HepG2 (cell line): ENCODE results near the gene TSHZ2. TPM values are rescaled to one million over a fixed set of nuclear protein-coding genes. Genes with fewer than 3 reads are reported as not detected.

Experiments
- ATAC-seq: fragments of 200-7000 bp; cut with Tn5 transposase; 3 replicates; pipeline ENCODE4 v1.9.1; 2020; ENCODE audit warnings: mild to moderate bottlenecking, moderate library complexity
- BruUV-seq: library from RNA; stranded (reverse); fragments of 400-500 nt; replicated peaks from 2 replicates; lab custom pipeline; 2021; lab: Mats Ljungman, UMichigan
- CTCF ChIA-PET: fragments of 300-600 bp; formaldehyde crosslinking; extraction: SDS; loops from one replicate; lab custom pipeline; 2021; ENCODE audit warnings: low total read pairs, inconsistent platforms, low intra/inter-chr PET ratio; lab: Yijun Ruan, JAX
- POLR2A ChIA-PET: fragments of 350-600 bp; sonication (Branson Sonifier 250); formaldehyde crosslinking; loops from one replicate; lab custom pipeline; 2020; ENCODE audit warnings: antibody characterized with exemption, inconsistent platforms; lab: Yijun Ruan, JAX
- DNase-seq: peaks from one replicate; pipeline ENCODE4 v3.0.0-alpha.2; 2015; ENCODE audit warnings: low spot score
- FAIRE-seq: peaks from 3 replicates; lab custom pipeline; 2011; peaks lifted over from hg19 to GRCh38; lab: Jason Lieb, UNC
- H2AFZ ChIP-seq: one replicate; pipeline ENCODE4 v1.6.1; 2011; ENCODE audit warnings: low read length, inconsistent platforms
- H3K27ac ChIP-seq: fragments of 300-600 bp; 3 replicates; pipeline ENCODE4 v1.8.0; 2011; ENCODE audit warnings: mixed run types, mild to moderate bottlenecking, mixed read lengths, low read length, inconsistent platforms; ENCODE audit not compliant: insufficient read depth; ENCODE audit errors: extremely low read length
- H3K27me3 ChIP-seq, 2 experiments: fragments of 200-600 bp in 1 of 2; 2 replicates in 1 of 2; 3 replicates in 1 of 2; pipeline versions ENCODE4 v1.6.0 to v1.8.0; 2011; ENCODE audit warnings: low read length in 2 of 2, mild to moderate bottlenecking in 2 of 2, moderate library complexity in 2 of 2, inconsistent platforms in 1 of 2; ENCODE audit not compliant: insufficient read depth in 2 of 2, control insufficient read depth in 1 of 2
- H3K36me3 ChIP-seq, 2 experiments: fragments of 200-600 bp in 1 of 2; replicated peaks in 1 of 2; 2 replicates in 1 of 2; 3 replicates in 1 of 2; pipeline versions ENCODE4 v1.5.1 to v1.8.0; 2011; ENCODE audit warnings: low read length in 2 of 2, inconsistent platforms in 1 of 2; ENCODE audit not compliant: insufficient read depth in 2 of 2, control insufficient read depth in 1 of 2
- H3K4me1 ChIP-seq: 2 replicates; pipeline ENCODE4 v1.5.1; 2012; ENCODE audit warnings: low read length, inconsistent platforms; ENCODE audit not compliant: insufficient read depth
- H3K4me2 ChIP-seq: 2 replicates; pipeline ENCODE4 v1.6.0; 2011; ENCODE audit warnings: low read depth, low read length, inconsistent platforms
- H3K4me3 ChIP-seq, 3 experiments: fragments of 200-600 bp in 1 of 3; sonication (generic), shearing (Covaris generic) in 1 of 3; replicated peaks in 1 of 3; 2 replicates each; pipeline ENCODE4 v1.5.1; 2011 to 2016; ENCODE audit warnings: low read length in 3 of 3, inconsistent platforms in 2 of 3, low read depth in 2 of 3, mild to moderate bottlenecking in 2 of 3, control low read depth in 1 of 3, mixed read lengths in 1 of 3; ENCODE audit not compliant: insufficient read depth in 1 of 3
- H3K79me2 ChIP-seq: one replicate; pipeline ENCODE4 v1.6.1; 2011; ENCODE audit warnings: low read length, inconsistent platforms; ENCODE audit not compliant: insufficient read depth
- H3K9ac ChIP-seq: 2 replicates; pipeline ENCODE4 v1.6.0; 2011; ENCODE audit warnings: mild to moderate bottlenecking, low read depth, low read length, inconsistent platforms; ENCODE audit not compliant: insufficient read depth
- H3K9me3 ChIP-seq: 2 replicates; pipeline ENCODE4 v1.5.1; 2012; ENCODE audit warnings: mild to moderate bottlenecking, low read length
- H4K20me1 ChIP-seq: 2 replicates; pipeline ENCODE4 v1.6.0; 2011; ENCODE audit warnings: inconsistent platforms, mild to moderate bottlenecking, low read length, moderate library complexity; ENCODE audit not compliant: insufficient read depth
- ATAD3A ChIP-seq: sonication (generic); formaldehyde crosslinking; IDR thresholded peaks from 2 replicates; pipeline ENCODE4 v1.4.0; 2020; ENCODE audit warnings: missing genetic modification reagents
- BRD4 ChIP-seq: sonication (generic); formaldehyde crosslinking; IDR thresholded peaks from 2 replicates; pipeline ENCODE4 v1.4.0; 2020; ENCODE audit warnings: missing genetic modification reagents
- CREB1 ChIP-seq, 2 experiments: fragments of 450-650 bp in 1 of 2; IDR thresholded peaks; 2 replicates each; pipeline ENCODE4 v1.6.1; 2016 to 2017; ENCODE audit warnings: control low read depth in 1 of 2, mild to moderate bottlenecking in 1 of 2, missing compliant biosample characterization in 1 of 2, missing genetic modification characterization in 1 of 2
- DR1 ChIP-seq: sonication (generic); formaldehyde crosslinking; IDR thresholded peaks from 2 replicates; pipeline ENCODE4 v1.8.0; 2021; ENCODE audit warnings: mild to moderate bottlenecking, missing genetic modification reagents, inconsistent platforms
- ETV5 ChIP-seq: IDR thresholded peaks from 2 replicates; pipeline ENCODE4 v1.6.1; 2018; ENCODE audit warnings: missing biosample characterization, missing genetic modification reagents, inconsistent platforms, borderline replicate concordance
- GMEB2 ChIP-seq: IDR thresholded peaks from 2 replicates; pipeline ENCODE4 v1.6.1; 2016; ENCODE audit warnings: missing biosample characterization, missing genetic modification reagents, low read depth
- HES4 ChIP-seq: sonication (generic); formaldehyde crosslinking; IDR thresholded peaks from 2 replicates; pipeline ENCODE4 v1.9.0; 2021; ENCODE audit warnings: mild to moderate bottlenecking, missing genetic modification reagents, borderline replicate concordance
- HOXA7 ChIP-seq: sonication (generic); formaldehyde crosslinking; IDR thresholded peaks from 2 replicates; pipeline ENCODE4 v1.8.1; 2022; ENCODE audit warnings: mild to moderate bottlenecking, missing genetic modification reagents, moderate library complexity
- JDP2 ChIP-seq: sonication (generic); formaldehyde crosslinking; IDR thresholded peaks from 2 replicates; pipeline ENCODE4 v1.8.1; 2022; ENCODE audit warnings: missing genetic modification reagents, borderline replicate concordance
- MEF2D ChIP-seq: sonication (generic); formaldehyde crosslinking; IDR thresholded peaks from 2 replicates; pipeline ENCODE4 v1.5.1; 2020; ENCODE audit warnings: mild to moderate bottlenecking, missing genetic modification reagents
- MEIS2 ChIP-seq: sonication (generic); formaldehyde crosslinking; IDR thresholded peaks from 2 replicates; pipeline ENCODE4 v1.9.0; 2021; ENCODE audit warnings: mild to moderate bottlenecking, missing genetic modification reagents
- PCBP2 ChIP-seq: fragments of 200-400 bp; formaldehyde crosslinking; optimal IDR thresholded peaks from 2 replicates; pipeline ENCODE3; 2018; ENCODE audit warnings: low read length, low read depth; ENCODE audit not compliant: poor library complexity, severe bottlenecking
- SIN3B ChIP-seq: fragments of 150-350 bp; IDR thresholded peaks from 2 replicates; pipeline ENCODE4 v1.6.1; 2014; ENCODE audit warnings: low read length
- STAG1 ChIP-seq: sonication (generic); formaldehyde crosslinking; IDR thresholded peaks from 2 replicates; pipeline ENCODE4 v1.4.0; 2020; ENCODE audit warnings: missing genetic modification reagents
- ZNF17 ChIP-seq: sonication (generic); formaldehyde crosslinking; IDR thresholded peaks from 2 replicates; pipeline ENCODE4 v1.5.0; 2020; ENCODE audit warnings: mild to moderate bottlenecking, missing genetic modification reagents
- ZNF234 ChIP-seq: sonication (generic); formaldehyde crosslinking; conservative IDR thresholded peaks from 2 replicates; pipeline ENCODE4 v1.5.1; 2020; ENCODE audit warnings: mild to moderate bottlenecking, missing genetic modification reagents
- ZNF503 ChIP-seq: sonication (generic); formaldehyde crosslinking; IDR thresholded peaks from 2 replicates; pipeline ENCODE4 v1.4.0; 2020; ENCODE audit warnings: missing genetic modification reagents
- ZNF678 ChIP-seq: sonication (generic); formaldehyde crosslinking; IDR thresholded peaks from 2 replicates; pipeline ENCODE4 v1.4.0; 2020; ENCODE audit warnings: mild to moderate bottlenecking, missing genetic modification reagents
- ZSCAN22 ChIP-seq: sonication (generic); formaldehyde crosslinking; IDR thresholded peaks from 2 replicates; pipeline ENCODE4 v1.4.0; 2020; ENCODE audit warnings: mild to moderate bottlenecking, missing genetic modification reagents
- WGBS: methylation state at CpG from one replicate; pipeline ENCODE4 v1.1.6; 2017; ENCODE audit warnings: low lambda C conversion rate; 5-methylcytosine and 5-hydroxymethylcytosine counted together
- in situ Hi-C: cut with HindIII; loops from 2 replicates; pipeline ENCODE4 v1.10.0; 2017; ENCODE audit warnings: low pct_unique_long_range_greater_than_20kb; ENCODE audit not compliant: extremely low pct_ligation_motif_present
- intact Hi-C: fragments of 100-400 bp; cut with micrococcal nuclease; formaldehyde crosslinking; loops from one replicate; pipeline ENCODE4 v1.10.0; 2022; ENCODE audit not compliant: unreplicated experiment
- polyA plus RNA-seq, 8 experiments: library from polyadenylated mRNA; depleted of rRNA in 3 of 8; stranded (reverse) in 7 of 8; unstranded in 1 of 8; fragments of >200 nt; fragmentation: Illumina TruSeq in 4 of 8; extraction: Trizol in 4 of 8; gene quantifications; 2 replicates each; pipeline versions ENCODE4 v1.2.1 to v1.2.3, GENCODE V29; 2011 to 2016; ENCODE audit warnings: low read depth in 4 of 8, missing spikeins in 1 of 8, mixed read lengths in 1 of 8; ENCODE audit not compliant: insufficient read depth in 1 of 8
- total RNA-seq, 5 experiments: library from RNA; depleted of rRNA; stranded (reverse); fragments of >200 nt; fragmentation: Illumina TruSeq; extraction: Trizol; gene quantifications; 2 replicates each; pipeline ENCODE4 v1.2.3, GENCODE V29; 2016; ENCODE audit warnings: low read depth in 1 of 5

The TSHZ2 gene
- total and polyA plus RNA-seq, 2 of the 13 experiments (the other 11 are each of a cell fraction or from before 2014, with no cell fraction given): 0.01 TPM; not detected in 1

- BruUV-seq: no TSS peak
- Histone ChIP-seq H3K27me3 (peaks cover 4 to 34% of the 10 kb centered on the region in 2 experiments; a peak in 2 of 5 replicates), H3K9me3 (no peaks in the 10 kb centered on the region), H3K4me1 (no peaks in the 10 kb centered on the region), H3K27ac (no peak overlapping the region), H3K36me3 (no peaks in the 10 kb centered on the region), H3K9ac (no peak overlapping the region), H2AFZ (no peak overlapping the region), H3K4me2 (no peak overlapping the region), H3K79me2 (no peaks in the 10 kb centered on the region), H4K20me1 (no peaks in the 10 kb centered on the region), H3K4me3 (no peak overlapping the region)
- intact Hi-C loops (no loop called here), in situ Hi-C loops (no loop called here)
- 51% methylated on average over 14 of the region's 14 CpGs for WGBS
- ATAC-seq: no peak
- TF ChIP-seq GMEB2 (CRISPR knock-in tag) (no peak), JDP2 (CRISPR knock-in tag) (no peak), ZNF678 (no peak), DR1 (CRISPR knock-in tag) (no peak), ZNF234 (CRISPR knock-in tag) (no peak), STAG1 (CRISPR knock-in tag) (no peak), HES4 (CRISPR knock-in tag) (no peak), BRD4 (CRISPR knock-in tag) (no peak), ATAD3A (CRISPR knock-in tag) (no peak), MEIS2 (CRISPR knock-in tag) (no peak), PCBP2 (no peak), ZSCAN22 (CRISPR knock-in tag) (no peak), MEF2D (CRISPR knock-in tag) (no peak), ETV5 (no peak), ZNF503 (CRISPR knock-in tag) (no peak), CREB1 (IDR thresholded peaks at IDR 0.05) (no peak), CREB1 (CRISPR knock-in tag; IDR thresholded peaks at IDR 0.05) (no peak), HOXA7 (CRISPR knock-in tag) (no peak), SIN3B (no peak), ZNF17 (CRISPR knock-in tag) (no peak)
- DNase-seq: no peak
- no peak for FAIRE-seq
- ChIA-PET POLR2A (no interaction called here), CTCF (no interaction called here)
Observed at GRCh38 chr20:53385941-53386767, 414.0 kb downstream of the TSHZ2 start.
